GM19193 (cell line): ENCODE measurements around the gene SMIM41.

ENCODE experiments used
- POLR2A ChIP-seq: IDR thresholded peaks from 4 replicates; pipeline ENCODE4 v1.6.1; 2011; ENCODE audit not compliant: insufficient read depth, insufficient read length; ENCODE audit errors: extremely low read depth

SMIM41 gene

DNA sequence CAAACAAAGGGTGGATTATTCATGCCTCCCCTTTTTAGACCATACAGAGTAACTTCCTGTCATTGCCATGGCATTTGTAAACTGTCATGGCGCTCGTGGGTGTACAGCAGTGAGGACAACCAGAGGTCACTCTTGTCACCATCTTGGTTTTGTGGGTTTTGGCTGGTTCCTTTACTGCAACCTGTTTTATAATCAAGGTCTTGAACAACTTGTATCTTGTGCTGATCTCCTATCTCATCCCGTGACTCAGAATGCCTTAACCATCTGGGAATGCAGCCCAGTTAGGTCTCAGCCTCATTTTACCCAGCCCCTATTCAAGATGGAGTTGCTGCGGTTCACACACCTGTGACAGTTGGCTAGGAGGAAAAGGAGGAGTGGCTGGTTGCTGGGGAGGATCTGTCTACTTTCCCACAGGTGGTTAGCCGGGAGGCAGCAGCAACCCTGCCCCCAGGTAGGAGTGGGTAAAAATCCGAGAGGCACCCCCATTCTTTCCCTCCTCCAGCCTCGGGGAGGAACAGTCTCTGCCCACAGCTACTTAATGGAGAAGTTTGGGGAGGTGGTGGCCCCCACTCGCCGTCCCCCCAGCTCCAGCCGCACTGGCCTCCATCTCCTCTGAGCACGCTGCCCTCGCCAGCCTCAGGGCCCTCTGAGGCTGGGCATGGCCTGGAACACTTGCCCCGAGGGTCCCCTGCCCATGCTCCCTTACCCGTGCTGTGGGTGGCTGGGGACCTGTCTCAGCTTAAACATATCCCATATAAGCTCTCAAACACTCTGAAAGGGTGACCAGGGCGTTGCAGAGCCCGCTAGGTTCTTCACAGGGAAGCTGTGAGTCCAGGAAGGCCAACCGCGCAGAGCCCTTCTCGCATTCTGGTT is 41.7 kb downstream of the SMIM41 start:
- no peak for TF ChIP-seq POLR2A

DNA sequence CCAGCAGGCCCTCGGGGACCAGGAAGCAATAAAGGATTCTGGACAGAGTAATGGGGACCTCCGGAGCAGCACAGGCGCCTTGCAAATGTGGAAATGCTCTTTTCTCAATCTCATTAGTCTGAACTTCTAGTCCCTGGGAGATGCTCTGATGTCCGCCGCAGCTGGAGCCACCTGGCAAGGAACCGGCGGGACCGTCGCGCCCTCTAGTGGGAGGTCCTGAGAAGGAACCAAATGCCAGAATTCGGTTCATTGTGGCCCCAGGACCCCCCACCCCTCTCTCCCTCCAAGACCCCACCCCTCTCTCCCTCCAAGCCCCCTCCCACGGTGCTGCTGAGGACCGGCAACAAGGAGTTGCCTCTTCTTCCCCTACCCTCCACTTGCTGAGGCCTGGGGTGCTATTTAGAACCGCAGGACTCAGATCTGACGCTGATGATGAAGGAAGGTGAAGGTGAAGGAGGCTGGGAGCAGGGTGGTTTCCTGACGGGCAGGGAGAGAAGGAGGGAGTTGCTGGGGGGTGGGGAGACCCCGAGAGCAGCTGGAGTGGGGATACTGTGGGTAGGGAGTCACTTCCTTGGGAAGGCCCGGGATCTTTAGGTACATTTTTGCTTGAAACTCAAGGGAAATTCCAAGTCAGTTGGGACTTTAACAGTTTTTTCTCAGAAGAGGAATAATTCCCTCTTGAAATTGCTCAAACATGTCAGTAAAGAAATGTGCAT is 42.5 kb downstream of the SMIM41 start:
- no peak for TF ChIP-seq POLR2A

DNA sequence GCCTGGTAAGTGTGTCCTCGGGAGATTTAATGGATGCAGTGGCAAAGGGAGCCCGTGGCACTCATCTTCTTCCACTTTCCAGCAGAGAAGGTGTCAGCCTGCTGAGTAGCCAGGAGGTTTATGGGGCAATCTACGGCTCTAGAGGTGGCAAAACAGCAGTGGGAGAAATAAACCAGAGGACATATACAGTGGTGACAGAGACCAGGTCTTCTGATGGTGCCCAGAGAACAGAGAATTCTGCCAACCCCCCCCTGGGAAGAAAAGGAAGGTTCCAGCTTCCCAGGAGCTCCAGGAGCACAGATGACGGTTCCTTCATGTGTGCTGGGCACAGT is 43.0 kb downstream of the SMIM41 start:
- no peak for TF ChIP-seq POLR2A

DNA sequence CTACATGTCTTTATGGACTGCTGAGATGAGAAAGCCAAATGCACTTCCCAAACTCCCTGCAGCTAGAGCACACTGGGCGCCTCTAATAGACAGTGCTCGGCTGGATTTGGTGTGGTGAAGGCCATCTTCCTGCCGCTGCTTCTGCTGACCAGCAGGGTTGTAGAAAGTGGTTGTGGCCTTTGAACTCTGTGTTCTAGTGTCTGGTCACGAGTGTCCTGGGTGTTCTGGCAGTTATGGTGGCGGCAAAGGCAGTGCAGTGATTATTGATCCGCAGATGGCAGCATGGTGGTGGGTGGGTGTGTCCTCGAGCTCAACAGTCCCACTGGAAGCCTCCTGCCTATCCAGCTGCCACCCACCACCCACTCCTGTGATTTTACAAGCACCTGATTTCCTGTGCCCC is 43.4 kb downstream of the SMIM41 start:
- TF ChIP-seq POLR2A: no peak

DNA sequence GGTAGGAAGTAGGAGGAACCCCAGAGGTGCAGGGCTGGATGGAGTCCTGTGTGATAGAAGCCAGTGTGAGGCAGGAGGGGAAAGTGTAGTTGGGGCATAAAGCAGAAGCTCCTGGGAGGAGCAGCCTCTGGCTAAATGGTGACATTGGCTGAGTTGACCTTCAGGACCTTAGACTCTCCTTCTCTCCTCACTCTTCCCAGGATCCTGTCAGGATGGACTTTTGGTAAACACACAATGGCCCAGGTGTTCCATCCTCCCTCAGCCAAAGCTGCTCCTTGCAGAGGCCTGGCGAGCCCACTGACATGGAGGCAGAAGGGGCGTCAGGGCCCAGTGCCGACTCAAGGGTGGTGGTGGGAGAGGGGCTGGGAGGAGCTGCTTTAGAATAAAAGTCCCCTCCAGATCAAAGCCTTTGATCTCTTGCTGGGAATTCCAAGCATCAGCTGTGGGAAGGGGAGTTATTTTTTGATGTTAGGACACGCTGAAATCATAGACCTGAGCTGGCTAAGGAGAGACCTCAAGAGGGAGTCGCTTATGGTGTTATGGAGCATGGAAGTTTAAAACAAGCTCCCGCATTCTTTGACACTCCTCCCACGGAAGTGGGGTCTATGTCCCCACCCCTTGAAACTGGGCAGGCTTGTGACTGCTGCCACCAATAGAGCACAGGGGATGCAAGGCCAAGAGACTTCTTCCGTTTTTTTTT is 44.1 kb downstream of the SMIM41 start:
- TF ChIP-seq POLR2A: no peak

DNA sequence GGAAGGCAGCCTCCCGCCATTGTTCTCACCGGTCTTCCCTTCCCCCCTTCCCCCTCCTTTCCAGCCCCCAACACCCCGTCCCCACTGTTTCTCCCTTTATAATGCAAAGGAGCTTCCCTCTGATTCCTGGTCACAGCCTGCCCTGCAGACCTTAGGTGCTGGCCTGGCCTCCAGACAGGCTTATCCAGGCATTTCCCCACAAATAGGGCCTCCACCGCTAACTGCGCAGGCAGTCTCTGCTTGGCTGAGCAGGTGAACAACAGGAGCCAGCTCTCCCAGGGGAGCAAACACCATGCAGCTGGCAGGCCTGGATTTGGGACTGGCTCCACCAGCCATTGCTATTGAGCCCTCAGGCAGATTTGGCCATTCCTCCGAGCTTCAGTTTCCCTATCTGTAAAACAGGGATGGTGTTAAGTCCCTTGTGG is 46.0 kb downstream of the SMIM41 start:
- no peak for TF ChIP-seq POLR2A

DNA sequence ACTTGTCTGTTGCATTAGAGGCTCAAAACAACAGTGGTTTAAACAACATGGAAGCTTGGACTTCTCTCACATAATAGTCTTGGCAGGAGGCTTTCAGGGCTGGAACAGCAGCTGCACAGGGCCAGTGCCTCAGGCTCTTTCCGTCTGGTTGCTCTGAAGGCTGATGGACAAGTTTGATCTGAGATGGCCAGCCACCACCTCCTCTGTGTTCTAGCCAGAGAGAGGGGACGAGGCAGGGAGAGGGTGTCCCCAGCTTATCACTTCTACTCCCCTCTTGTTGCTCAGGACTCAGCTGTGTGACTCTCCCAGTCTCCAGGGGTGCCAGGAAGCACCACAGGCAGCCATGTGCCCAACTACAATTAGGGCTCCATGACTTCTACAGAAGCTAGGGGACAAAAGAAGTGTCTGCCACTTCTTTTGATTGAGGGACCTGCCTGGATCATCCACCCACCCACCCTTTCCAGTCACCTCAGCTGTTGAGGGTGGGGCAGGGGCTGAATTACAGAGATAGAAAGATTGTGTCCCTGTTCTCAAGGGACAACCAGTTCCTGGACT is 46.6 kb downstream of the SMIM41 start:
- no peak for TF ChIP-seq POLR2A

DNA sequence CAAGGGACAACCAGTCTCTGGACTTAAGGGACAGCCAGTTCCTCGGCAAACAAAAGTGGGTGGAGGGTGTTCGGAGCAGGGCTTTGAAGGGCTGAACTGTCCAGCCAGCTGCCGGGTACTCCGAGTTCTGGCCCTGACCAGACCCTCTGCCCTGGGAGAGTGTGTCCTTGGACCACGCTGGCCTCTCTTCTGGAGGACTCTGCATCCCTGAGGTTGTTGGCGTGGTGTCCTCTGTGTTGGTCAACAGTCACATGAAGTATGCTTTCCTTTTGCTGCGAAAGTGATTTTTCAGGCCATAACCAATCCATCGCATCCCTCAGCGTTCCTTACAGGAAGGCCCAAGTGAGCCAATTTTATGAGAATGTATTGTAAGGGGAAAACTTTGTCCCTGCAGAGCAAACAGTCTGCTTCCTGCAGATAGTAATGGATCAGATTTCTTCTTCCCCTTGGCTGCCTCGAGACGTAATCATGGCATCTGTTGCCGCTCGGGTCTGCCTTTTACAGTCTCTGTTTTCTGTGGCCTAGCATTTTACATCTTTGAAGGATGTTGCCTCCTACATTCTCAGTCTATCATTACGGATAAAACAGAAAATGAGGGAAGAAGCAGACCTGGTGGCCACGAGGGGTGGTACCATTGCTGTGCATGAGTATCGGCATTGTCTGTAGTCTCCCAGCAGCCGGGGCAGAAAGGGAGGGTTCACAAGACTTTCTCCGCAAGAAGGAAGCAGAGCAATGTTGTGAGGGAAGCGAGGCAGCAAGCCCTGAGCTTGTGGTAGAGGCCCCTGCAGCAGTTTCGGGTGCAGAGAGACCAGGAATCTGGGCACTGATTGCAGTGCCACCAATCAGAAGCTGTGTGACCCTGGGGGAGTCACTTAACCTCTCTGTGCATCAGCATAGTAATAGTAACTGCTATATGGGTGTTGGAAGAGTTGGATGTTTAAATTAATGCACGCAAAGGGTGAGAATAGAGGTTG is 47.4 kb downstream of the SMIM41 start:
- no peak for TF ChIP-seq POLR2A

DNA sequence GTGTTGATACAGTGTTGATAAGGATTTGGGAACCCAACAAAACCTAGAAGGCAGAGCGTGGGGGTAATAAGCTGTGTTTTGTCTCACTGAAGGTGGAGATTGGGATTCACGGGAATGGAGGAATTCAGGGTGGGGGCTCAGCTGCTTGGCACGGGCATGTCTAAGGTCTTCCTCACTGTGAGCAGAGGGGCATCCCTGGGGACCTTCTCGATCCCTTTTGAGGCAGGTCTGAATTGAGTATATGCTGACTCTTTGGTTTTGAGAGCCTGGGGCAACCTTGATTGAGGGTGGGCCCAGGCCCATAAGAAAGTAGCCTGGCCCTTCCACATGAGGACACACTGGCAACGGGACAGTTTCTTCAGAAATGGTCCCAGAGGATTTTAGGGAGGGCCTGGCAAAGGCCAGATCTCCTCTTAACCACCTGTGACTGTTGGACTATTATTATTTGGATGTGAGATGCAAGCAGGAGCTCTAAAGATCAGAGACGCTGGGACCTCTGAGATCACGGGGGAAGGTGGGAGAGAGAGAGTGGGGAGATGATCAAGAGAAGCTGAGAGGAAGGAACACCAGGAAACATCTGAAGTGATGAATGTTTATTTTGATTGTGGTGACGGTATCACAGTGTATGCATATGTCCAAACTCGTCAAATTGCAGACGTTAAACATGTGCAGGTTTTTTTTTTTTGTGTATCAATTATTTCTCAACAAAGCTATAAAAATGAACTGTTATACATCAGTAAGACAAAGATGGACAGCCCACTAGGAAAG is 48.4 kb downstream of the SMIM41 start:
- TF ChIP-seq POLR2A: no peak

DNA sequence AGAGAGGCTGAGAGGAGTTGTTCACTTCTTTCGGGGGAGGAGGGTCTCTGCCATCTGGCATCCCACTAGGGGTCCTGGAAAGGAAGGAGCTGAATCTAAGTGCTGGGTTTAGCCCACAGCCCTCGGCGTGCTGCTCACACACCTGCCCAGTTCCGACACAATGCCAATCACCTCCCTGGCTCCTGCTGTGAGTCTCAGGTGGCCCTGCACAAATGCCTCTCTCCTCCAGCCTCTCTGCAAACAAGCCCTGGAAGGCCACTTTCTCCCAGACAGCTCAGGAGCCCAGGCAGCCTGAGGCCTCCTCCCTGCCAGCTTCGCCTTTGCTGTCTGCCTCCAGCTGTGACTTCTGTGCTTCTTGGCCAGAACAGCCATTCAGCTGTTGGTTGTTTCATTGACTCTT is 51.2 kb downstream of the SMIM41 start:
- no peak for TF ChIP-seq POLR2A

DNA sequence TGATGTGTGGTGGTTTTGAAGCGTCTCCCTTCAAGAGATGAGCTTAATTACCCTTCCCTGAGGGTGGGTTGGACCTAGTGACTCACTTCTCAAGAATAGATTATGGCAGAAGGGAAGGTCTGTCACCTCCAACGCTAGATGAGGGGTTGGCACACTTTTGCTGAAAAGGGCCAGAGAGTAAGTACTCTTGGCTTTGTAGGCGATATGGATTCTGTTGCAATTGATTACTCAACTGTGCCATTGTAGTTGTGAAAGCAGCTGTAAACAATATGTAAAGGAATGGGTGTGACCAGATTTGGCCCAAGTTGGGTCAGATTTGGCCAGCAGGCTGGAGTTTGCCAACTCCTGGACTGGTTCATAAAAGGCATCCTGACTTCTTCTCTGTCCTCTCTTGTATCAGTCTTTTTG is 53.3 kb downstream of the SMIM41 start:
- no peak for TF ChIP-seq POLR2A

DNA sequence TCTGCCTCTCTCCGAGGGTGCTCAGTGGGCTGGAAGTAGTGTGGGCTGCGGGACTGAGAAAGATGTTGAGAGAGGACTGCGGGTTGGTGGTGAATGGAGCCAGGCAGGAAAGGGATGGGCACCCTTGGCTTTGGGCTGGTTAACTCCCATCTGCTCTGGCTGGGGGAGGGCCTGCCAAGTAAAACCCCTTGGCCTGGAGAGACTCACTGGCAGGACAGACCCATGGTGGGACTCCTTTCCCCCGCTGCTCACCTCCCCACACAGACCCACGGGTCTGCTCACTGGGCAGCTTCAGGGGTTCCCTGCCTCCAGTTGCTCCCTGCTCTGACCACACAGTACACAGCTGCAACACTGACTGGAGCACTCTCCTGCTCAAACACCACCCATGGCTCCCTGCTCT is 58.2 kb downstream of the SMIM41 start:
- TF ChIP-seq POLR2A: no peak

DNA sequence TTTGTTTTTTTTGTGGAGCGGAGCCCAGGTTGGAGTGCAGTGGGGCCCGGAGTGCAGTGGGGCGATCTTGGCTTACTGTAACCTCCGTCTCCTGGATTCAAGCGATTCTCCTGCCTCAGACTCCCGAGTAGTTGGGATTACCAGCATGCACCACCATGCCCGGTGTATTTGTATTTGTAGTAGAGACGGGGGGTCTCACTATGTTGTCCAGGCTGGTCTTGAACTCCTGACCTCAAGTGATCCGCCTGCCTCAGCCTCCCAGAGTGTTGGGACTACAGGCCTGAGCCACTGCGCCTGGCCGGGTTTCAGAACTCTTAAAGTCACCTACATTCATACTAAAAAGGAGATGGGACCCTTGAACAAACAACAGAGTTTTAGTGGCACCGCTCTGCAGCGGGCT is 59.6 kb downstream of the SMIM41 start:
- no peak for TF ChIP-seq POLR2A
